HepG2 (cell line): ENCODE data around the gene TMED9. TPM values are rescaled to one million over a fixed set of nuclear protein-coding genes. Genes with fewer than 3 reads are reported as not detected.

ENCODE experiments used
- ATAC-seq: fragments of 200-7000 bp; cut with Tn5 transposase; 3 replicates; pipeline ENCODE4 v1.9.1; 2020; ENCODE audit warnings: mild to moderate bottlenecking, moderate library complexity
- BruUV-seq: library from RNA; stranded (reverse); fragments of 400-500 nt; replicated peaks from 2 replicates; lab custom pipeline; 2021; lab: Mats Ljungman, UMichigan
- CTCF ChIA-PET: fragments of 300-600 bp; formaldehyde crosslinking; extraction: SDS; loops from one replicate; lab custom pipeline; 2021; ENCODE audit warnings: low total read pairs, inconsistent platforms, low intra/inter-chr PET ratio; lab: Yijun Ruan, JAX
- POLR2A ChIA-PET: fragments of 350-600 bp; sonication (Branson Sonifier 250); formaldehyde crosslinking; loops from one replicate; lab custom pipeline; 2020; ENCODE audit warnings: antibody characterized with exemption, inconsistent platforms; lab: Yijun Ruan, JAX
- DNase-seq: peaks from one replicate; pipeline ENCODE4 v3.0.0-alpha.2; 2015; ENCODE audit warnings: low spot score
- FAIRE-seq: peaks from 3 replicates; lab custom pipeline; 2011; peaks lifted over from hg19 to GRCh38; lab: Jason Lieb, UNC
- H2AFZ ChIP-seq: one replicate; pipeline ENCODE4 v1.6.1; 2011; ENCODE audit warnings: low read length, inconsistent platforms
- H3K27ac ChIP-seq: fragments of 300-600 bp; 3 replicates; pipeline ENCODE4 v1.8.0; 2011; ENCODE audit warnings: mixed run types, mild to moderate bottlenecking, mixed read lengths, low read length, inconsistent platforms; ENCODE audit not compliant: insufficient read depth; ENCODE audit errors: extremely low read length
- H3K27me3 ChIP-seq, 2 experiments: fragments of 200-600 bp in 1 of 2; 2 replicates in 1 of 2; 3 replicates in 1 of 2; pipeline versions ENCODE4 v1.6.0 to v1.8.0; 2011; ENCODE audit warnings: low read length in 2 of 2, mild to moderate bottlenecking in 2 of 2, moderate library complexity in 2 of 2, inconsistent platforms in 1 of 2; ENCODE audit not compliant: insufficient read depth in 2 of 2, control insufficient read depth in 1 of 2
- H3K36me3 ChIP-seq, 2 experiments: fragments of 200-600 bp in 1 of 2; replicated peaks in 1 of 2; 2 replicates in 1 of 2; 3 replicates in 1 of 2; pipeline versions ENCODE4 v1.5.1 to v1.8.0; 2011; ENCODE audit warnings: low read length in 2 of 2, inconsistent platforms in 1 of 2; ENCODE audit not compliant: insufficient read depth in 2 of 2, control insufficient read depth in 1 of 2
- H3K4me1 ChIP-seq: 2 replicates; pipeline ENCODE4 v1.5.1; 2012; ENCODE audit warnings: low read length, inconsistent platforms; ENCODE audit not compliant: insufficient read depth
- H3K4me2 ChIP-seq: 2 replicates; pipeline ENCODE4 v1.6.0; 2011; ENCODE audit warnings: low read depth, low read length, inconsistent platforms
- H3K4me3 ChIP-seq, 3 experiments: fragments of 200-600 bp in 1 of 3; sonication (generic), shearing (Covaris generic) in 1 of 3; replicated peaks in 1 of 3; 2 replicates each; pipeline ENCODE4 v1.5.1; 2011 to 2016; ENCODE audit warnings: low read length in 3 of 3, inconsistent platforms in 2 of 3, low read depth in 2 of 3, mild to moderate bottlenecking in 2 of 3, control low read depth in 1 of 3, mixed read lengths in 1 of 3; ENCODE audit not compliant: insufficient read depth in 1 of 3
- H3K79me2 ChIP-seq: one replicate; pipeline ENCODE4 v1.6.1; 2011; ENCODE audit warnings: low read length, inconsistent platforms; ENCODE audit not compliant: insufficient read depth
- H3K9ac ChIP-seq: 2 replicates; pipeline ENCODE4 v1.6.0; 2011; ENCODE audit warnings: mild to moderate bottlenecking, low read depth, low read length, inconsistent platforms; ENCODE audit not compliant: insufficient read depth
- H3K9me3 ChIP-seq: 2 replicates; pipeline ENCODE4 v1.5.1; 2012; ENCODE audit warnings: mild to moderate bottlenecking, low read length
- H4K20me1 ChIP-seq: 2 replicates; pipeline ENCODE4 v1.6.0; 2011; ENCODE audit warnings: inconsistent platforms, mild to moderate bottlenecking, low read length, moderate library complexity; ENCODE audit not compliant: insufficient read depth
- AGO2 ChIP-seq: fragments of 200-400 bp; formaldehyde crosslinking; optimal IDR thresholded peaks from 2 replicates; pipeline ENCODE3; 2017; ENCODE audit warnings: mild to moderate bottlenecking, low read depth, low read length, moderate library complexity
- CHCHD3 ChIP-seq: sonication (generic); formaldehyde crosslinking; IDR thresholded peaks from 2 replicates; pipeline ENCODE4 v1.8.0; 2022; ENCODE audit warnings: mild to moderate bottlenecking, missing genetic modification reagents, moderate library complexity
- CHD2 ChIP-seq: IDR thresholded peaks from 2 replicates; pipeline ENCODE4 v1.6.1; 2011; ENCODE audit warnings: low read depth, low read length, improper control_type of control experiment
- FOXP1 ChIP-seq, 2 experiments: fragments of 450-650 bp in 1 of 2; IDR thresholded peaks; 2 replicates each; pipeline ENCODE4 v1.6.1; 2017 to 2018; ENCODE audit warnings: antibody characterized with exemption in 1 of 2
- GTF3A ChIP-seq: sonication (generic); formaldehyde crosslinking; conservative IDR thresholded peaks from 2 replicates; pipeline ENCODE4 v1.4.0; 2020; ENCODE audit warnings: mild to moderate bottlenecking, missing genetic modification reagents
- HOXD1 ChIP-seq: sonication (generic); formaldehyde crosslinking; IDR thresholded peaks from 2 replicates; pipeline ENCODE4 v1.5.0; 2020; ENCODE audit warnings: missing genetic modification reagents
- MED1 ChIP-seq: sonication (generic); formaldehyde crosslinking; IDR thresholded peaks from 2 replicates; pipeline ENCODE4 v1.4.0; 2020; ENCODE audit warnings: missing genetic modification reagents
- SUZ12 ChIP-seq: fragments of 150-350 bp; IDR thresholded peaks from 2 replicates; pipeline ENCODE4 v1.6.1; 2014; ENCODE audit warnings: low read depth, low read length
- ZBTB33 ChIP-seq: sonication (generic); formaldehyde crosslinking; IDR thresholded peaks from 2 replicates; pipeline ENCODE4 v1.4.0; 2020; ENCODE audit warnings: missing genetic modification reagents
- ZNF138 ChIP-seq: sonication (generic); formaldehyde crosslinking; IDR thresholded peaks from 2 replicates; pipeline ENCODE4 v1.5.0; 2020; ENCODE audit warnings: mild to moderate bottlenecking, low read depth, missing genetic modification reagents
- ZNF253 ChIP-seq: sonication (generic); formaldehyde crosslinking; IDR thresholded peaks from 2 replicates; pipeline ENCODE4 v1.8.0; 2022; ENCODE audit warnings: mild to moderate bottlenecking, missing genetic modification reagents, borderline replicate concordance
- ZNF577 ChIP-seq: sonication (generic); formaldehyde crosslinking; IDR thresholded peaks from 2 replicates; pipeline ENCODE4 v1.4.0; 2020; ENCODE audit warnings: mild to moderate bottlenecking, low read depth, missing genetic modification reagents, borderline replicate concordance
- ZSCAN22 ChIP-seq: sonication (generic); formaldehyde crosslinking; IDR thresholded peaks from 2 replicates; pipeline ENCODE4 v1.4.0; 2020; ENCODE audit warnings: mild to moderate bottlenecking, missing genetic modification reagents
- ZSCAN9 ChIP-seq: IDR thresholded peaks from 2 replicates; pipeline ENCODE4 v1.6.1; 2016; ENCODE audit warnings: borderline replicate concordance
- WGBS: methylation state at CpG from one replicate; pipeline ENCODE4 v1.1.6; 2017; ENCODE audit warnings: low lambda C conversion rate; 5-methylcytosine and 5-hydroxymethylcytosine counted together
- in situ Hi-C: cut with HindIII; loops from 2 replicates; pipeline ENCODE4 v1.10.0; 2017; ENCODE audit warnings: low pct_unique_long_range_greater_than_20kb; ENCODE audit not compliant: extremely low pct_ligation_motif_present
- intact Hi-C: fragments of 100-400 bp; cut with micrococcal nuclease; formaldehyde crosslinking; loops from one replicate; pipeline ENCODE4 v1.10.0; 2022; ENCODE audit not compliant: unreplicated experiment
- polyA plus RNA-seq, 8 experiments: library from polyadenylated mRNA; depleted of rRNA in 3 of 8; stranded (reverse) in 7 of 8; unstranded in 1 of 8; fragments of >200 nt; fragmentation: Illumina TruSeq in 4 of 8; extraction: Trizol in 4 of 8; gene quantifications; 2 replicates each; pipeline versions ENCODE4 v1.2.1 to v1.2.3, GENCODE V29; 2011 to 2016; ENCODE audit warnings: low read depth in 4 of 8, missing spikeins in 1 of 8, mixed read lengths in 1 of 8; ENCODE audit not compliant: insufficient read depth in 1 of 8
- total RNA-seq, 5 experiments: library from RNA; depleted of rRNA; stranded (reverse); fragments of >200 nt; fragmentation: Illumina TruSeq; extraction: Trizol; gene quantifications; 2 replicates each; pipeline ENCODE4 v1.2.3, GENCODE V29; 2016; ENCODE audit warnings: low read depth in 1 of 5
- TF ChIP-seq, protein P1 (sequence below): sonication (generic); formaldehyde crosslinking; IDR thresholded peaks from 2 replicates; pipeline ENCODE4 v1.4.0; 2020; ENCODE audit warnings: mild to moderate bottlenecking, missing genetic modification reagents

The TMED9 gene
- total and polyA plus RNA-seq, 2 of the 13 experiments (the other 11 are each of a cell fraction or from before 2014, with no cell fraction given) = 161 to 350 TPM

DNA sequence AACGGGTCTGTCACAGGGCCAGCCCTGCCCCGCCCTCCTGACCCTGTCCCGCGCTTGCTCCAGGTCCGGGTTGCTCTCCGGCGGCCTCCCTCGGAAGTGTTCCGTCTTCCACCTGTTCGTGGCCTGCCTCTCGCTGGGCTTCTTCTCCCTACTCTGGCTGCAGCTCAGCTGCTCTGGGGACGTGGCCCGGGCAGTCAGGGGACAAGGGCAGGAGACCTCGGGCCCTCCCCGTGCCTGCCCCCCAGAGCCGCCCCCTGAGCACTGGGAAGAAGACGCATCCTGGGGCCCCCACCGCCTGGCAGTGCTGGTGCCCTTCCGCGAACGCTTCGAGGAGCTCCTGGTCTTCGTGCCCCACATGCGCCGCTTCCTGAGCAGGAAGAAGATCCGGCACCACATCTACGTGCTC, 12.1 kb downstream of the TMED9 start:
- no peaks in the 10 kb centered on the region; a peak in 2 of 5 replicates for H3K36me3 ChIP-seq
- no peak overlapping the region for H3K4me2 ChIP-seq
- CTCF ChIA-PET = no interaction called here
- POLR2A ChIA-PET = no interaction called here
- FAIRE-seq (no peak), ATAC-seq (no peak), DNase-seq (no peak)
- H3K79me2 ChIP-seq = peaks cover 5% of the 10 kb centered on the region
- intact Hi-C loops = no loop called here
- no peaks in the 10 kb centered on the region for H3K9me3 ChIP-seq
- BruUV-seq = no TSS peak
- H2AFZ ChIP-seq = no peak overlapping the region
- no peaks in the 10 kb centered on the region for H4K20me1 ChIP-seq
- no peak overlapping the region for H3K4me3 ChIP-seq
- H3K4me1 ChIP-seq = peaks cover 27% of the 10 kb centered on the region
- 98% methylated on average over 24 of the region's 27 CpGs for WGBS
- in situ Hi-C loops = loop anchor here (25.0 kb wide), 1 partner anchor 458 kb away; no protein-coding TSS in a partner anchor
- H3K27me3 ChIP-seq = no peaks in the 10 kb centered on the region
- no peak overlapping the region for H3K27ac ChIP-seq
- TF ChIP-seq AGO2 (peak; percentile 55), ZSCAN9 (CRISPR knock-in tag) (no peak)
- H3K9ac ChIP-seq = no peak overlapping the region

GRCh38 chr5:177604656-177605055, 12.7 kb downstream of the TMED9 start:
- Histone ChIP-seq H3K27me3 (no peaks in the 10 kb centered on the region), H4K20me1 (no peaks in the 10 kb centered on the region), H2AFZ (no peak overlapping the region), H3K9me3 (no peaks in the 10 kb centered on the region), H3K4me3 (no peak overlapping the region), H3K27ac (no peak overlapping the region), H3K36me3 (no peaks in the 10 kb centered on the region; a peak in 2 of 5 replicates), H3K4me1 (peaks cover 25% of the 10 kb centered on the region), H3K9ac (no peak overlapping the region)
- ATAC-seq (no peak), DNase-seq (no peak)
- BruUV-seq = no TSS peak
- in situ Hi-C loops = loop anchor here (25.0 kb wide), 1 partner anchor 458 kb away; no protein-coding TSS in a partner anchor
- 89% methylated on average over 5 of the region's 5 CpGs for WGBS
- intact Hi-C loops = no loop called here
- CTCF ChIA-PET = no interaction called here
- POLR2A ChIA-PET = no interaction called here
- TF ChIP-seq ZSCAN22 (CRISPR knock-in tag) (no peak), ZBTB33 (no peak), CHCHD3 (CRISPR knock-in tag) (no peak), ZNF577 (CRISPR knock-in tag) (no peak), ZNF253 (no peak), SUZ12 (no peak), CHD2 (no peak), GTF3A (no peak), HOXD1 (no peak), ZNF138 (no peak), FOXP1 (IDR thresholded peaks at IDR 0.05) (no peak), FOXP1 (CRISPR knock-in tag; IDR thresholded peaks at IDR 0.05) (no peak), MED1 (no peak)
- TF ChIP-seq, protein P1, sequence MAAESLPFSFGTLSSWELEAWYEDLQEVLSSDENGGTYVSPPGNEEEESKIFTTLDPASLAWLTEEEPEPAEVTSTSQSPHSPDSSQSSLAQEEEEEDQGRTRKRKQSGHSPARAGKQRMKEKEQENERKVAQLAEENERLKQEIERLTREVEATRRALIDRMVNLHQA (CRISPR knock-in tag) = no peak
- TF ChIP-seq, all 625 proteins: peak for 0
- Histone ChIP-seq H3K4me2 (no peak overlapping the region), H3K79me2 (peaks cover 5% of the 10 kb centered on the region)
- no peak for FAIRE-seq
